HG03095 (cell line): ENCODE data around the gene PIM3.

ENCODE experiments used
- ATAC-seq: cut with Tn5 transposase; IDR thresholded peaks from one replicate; pipeline ENCODE4 v1.9.1; 2021; ENCODE audit warnings: moderate library complexity; ENCODE audit not compliant: unreplicated experiment

The PIM3 gene

GRCh38 chr22:49960159-49961004 lies at the start of gene PIM3:
TSS of gene PIM3 (plus strand) at chr22:49960772. CDS start at chr22:49960948, 176 bp downstream.
- peak; percentile 52 for ATAC-seq

DNA sequence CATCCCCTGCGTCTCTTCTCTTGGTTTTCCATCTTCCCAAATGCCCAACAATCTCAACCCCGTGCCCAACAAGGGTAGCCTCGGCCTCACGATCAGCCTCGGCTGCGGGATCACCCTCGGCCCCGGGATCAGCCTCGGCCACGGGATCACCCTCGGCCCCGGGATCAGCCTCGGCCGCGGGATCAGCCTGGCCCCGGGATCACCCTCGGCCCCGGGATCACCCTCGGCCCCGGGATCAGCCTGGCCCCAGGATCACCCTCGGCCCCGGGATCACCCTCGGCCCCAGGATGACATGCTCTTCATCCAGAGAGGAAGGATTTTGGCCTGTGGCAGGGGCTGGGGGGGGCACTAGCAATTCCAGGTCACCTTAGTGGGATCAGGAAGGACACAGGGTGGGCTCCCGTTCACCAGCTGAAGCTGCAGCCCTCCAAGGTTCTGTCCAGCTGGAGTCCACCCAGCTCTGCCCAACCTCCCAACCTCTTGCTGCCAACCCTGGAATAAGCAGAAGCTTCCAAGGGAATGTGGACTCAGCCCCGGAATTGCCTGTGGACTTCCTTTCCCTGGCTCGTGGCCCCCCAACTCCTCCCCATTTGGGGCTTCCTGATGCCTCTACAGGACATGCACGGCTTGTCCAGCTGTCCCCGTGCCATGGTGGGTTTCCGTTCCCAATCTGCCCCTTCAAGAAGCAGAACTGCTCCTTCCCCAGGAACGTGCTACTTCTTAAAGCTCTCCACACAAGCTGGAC lies 48.5 kb upstream of the PIM3 start:
- no peak for ATAC-seq

DNA sequence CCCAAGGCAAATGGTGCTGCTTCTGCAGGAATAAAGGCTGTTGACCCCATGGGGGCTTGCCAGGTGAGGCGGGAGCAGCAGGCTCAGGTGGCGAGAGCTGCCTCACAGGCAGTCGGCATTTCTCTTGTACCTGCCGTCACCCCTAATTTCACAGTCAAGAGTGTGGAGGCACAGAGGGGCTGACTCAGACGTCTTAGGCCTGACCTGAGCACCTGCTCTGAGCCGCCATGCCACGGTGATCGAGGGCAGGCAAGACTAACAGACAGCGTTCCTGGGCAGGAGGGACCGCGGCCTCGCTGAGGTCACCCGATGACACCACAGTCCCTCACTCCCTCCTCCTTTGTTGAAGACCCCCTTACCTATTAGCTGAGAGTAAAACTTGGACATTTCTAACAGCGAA lies 47.5 kb upstream of the PIM3 start:
- ATAC-seq: no peak

DNA sequence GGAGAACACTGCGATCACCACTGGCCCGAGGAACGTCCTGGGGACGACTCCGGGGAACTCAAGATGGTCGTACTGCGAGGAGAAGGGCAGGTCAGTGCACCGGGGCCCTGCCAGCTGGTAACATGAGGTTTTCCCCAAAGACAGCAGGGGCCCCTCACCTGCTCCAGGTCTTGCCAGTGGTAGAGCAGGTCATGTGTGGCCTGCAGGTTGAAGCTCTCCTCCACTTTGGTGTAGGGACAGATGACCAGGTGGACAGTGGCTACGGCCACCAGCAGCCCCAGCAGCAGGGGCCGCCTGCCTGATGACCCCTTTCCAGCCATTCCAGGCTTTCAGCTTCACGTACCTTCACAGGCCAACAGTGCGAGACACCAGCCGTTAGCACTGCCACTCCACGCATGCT lies 47.1 kb upstream of the PIM3 start:
- no peak for ATAC-seq

- no peak for ATAC-seq
Measured at GRCh38 chr22:49914256-49914655, 46.3 kb upstream of the PIM3 start.

DNA sequence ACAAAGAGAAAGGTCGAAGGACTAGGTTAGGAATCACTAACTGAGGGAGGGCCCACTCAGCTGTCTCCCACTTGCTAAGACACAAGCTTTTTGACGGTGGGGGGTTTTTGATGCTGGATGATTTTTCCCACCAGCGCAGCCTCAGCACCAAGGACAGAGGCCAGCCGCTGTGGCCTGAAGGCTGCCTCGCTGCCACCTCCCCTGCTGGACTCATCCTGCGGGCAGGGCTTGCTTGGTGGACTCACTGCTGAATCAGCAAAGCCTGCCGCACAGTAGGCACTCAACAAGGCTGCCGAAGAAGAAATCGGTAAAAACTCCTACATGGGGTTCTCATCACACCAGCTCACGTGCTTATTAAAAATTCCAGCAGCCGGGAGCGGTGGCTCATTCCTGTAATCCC lies 45.0 kb upstream of the PIM3 start:
- no peak for ATAC-seq

DNA sequence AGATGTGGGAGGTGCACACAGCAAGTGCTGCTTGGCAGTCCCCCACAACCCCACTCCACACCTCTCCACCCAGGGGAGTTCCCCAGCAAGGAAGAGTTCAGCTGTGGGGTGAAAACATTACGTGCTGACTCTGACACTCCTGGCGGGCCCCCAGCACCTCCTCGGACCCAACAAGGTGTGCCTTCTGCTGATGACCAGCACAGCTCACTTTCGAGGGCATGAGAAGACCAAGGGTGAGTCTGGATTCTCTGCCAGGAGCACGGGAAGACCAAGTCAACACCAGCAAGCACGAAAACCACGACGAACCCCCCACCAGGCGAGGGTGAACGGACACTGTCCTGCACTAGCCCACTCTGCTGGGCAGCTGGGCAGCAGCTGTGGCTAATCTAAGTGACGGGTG lies 43.7 kb upstream of the PIM3 start:
- ATAC-seq: no peak

DNA sequence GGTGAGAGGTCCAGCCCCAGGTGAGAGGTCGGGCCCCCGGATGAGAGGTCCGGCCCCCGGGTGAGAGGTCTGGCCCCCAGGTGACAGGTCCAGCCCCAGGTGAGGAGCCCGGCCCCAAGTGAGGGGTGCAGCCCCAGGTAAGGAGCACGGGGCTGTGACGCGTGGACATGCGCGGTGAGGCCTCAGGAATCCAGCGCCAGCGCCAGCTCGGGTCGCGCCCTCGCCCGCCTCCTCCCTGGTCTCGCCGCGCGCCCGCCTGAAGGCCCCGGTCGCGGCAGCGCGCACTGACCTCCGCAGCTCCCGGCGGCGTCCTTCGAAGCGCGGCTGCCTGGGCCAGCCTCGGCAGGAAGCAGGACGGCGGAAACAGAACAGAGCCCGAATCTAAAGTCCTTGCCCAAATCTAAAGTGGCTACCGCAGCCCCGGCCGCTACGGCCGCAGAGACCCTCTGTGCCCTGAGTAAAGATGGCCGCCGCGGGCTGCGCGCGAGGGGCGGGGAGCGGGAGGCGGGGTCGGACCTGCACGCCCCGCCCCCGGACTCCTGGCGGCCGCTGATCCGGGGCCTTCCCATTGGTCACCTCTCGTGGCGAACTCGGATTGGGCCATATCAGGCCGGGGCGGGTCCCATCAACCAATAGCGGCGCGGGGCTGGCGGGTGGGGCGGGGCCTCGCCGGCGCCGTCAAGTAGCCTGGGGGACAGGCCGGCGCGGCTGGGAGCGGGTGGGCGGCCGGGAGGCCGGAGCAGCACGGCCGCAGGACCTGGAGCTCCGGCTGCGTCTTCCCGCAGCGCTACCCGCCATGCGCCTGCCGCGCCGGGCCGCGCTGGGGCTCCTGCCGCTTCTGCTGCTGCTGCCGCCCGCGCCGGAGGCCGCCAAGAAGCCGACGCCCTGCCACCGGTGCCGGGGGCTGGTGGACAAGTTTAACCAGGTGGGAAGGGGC lies 42.3 kb upstream of the PIM3 start, which contains the start of the genes ALG12 and CRELD2:
Gene ALG12, minus strand, starts transcription at position 465 of the 937 bp plus-strand sequence. CDS start 4,673 bp downstream, outside the sequence.
Gene CRELD2, plus strand, starts transcription at position 661 of the 937 bp plus-strand sequence. Its CDS starts 136 bp downstream, at position 797.
- ATAC-seq: peak; percentile 85

DNA sequence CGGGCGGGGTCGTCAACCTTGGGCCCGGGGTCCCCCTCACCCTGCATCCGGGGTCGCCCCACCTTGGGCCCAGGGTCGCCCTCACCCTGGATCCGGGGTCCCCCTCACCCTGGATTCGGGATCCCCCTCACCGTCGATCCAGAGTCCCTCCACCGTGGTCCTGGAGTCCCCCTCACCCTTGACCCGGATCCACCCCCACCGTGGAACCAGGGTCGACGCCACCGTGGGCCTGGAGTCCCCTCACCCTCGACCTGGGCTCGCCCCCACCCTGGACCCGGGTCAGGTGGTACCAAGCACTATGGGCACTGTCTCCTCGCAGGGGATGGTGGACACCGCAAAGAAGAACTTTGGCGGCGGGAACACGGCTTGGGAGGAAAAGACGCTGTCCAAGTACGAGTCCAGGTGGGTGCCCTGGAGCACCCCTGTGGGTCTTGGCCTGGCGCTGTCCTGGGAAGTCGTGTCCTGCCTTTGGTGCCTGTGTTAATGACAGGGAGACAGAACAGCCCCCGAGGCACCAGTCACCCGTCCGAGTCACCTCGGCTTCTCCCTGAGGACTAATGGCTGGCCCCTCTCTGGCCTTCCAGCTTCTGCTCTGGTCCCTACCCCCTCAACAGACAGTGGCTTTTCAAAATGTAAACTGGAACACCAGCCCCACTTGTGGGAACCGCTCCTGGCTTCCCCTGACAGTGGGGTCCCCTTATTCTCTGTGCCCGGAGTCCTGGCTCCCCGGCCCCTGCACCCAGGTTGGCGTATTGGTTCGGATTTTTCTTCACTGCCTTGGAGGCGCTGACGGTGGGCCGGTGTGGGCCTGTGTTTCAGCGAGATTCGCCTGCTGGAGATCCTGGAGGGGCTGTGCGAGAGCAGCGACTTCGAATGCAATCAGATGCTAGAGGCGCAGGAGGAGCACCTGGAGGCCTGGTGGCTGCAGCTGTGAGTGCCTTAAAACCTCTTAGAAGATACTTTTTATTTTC lies 41.4 kb upstream of the PIM3 start:
- ATAC-seq: no peak

- ATAC-seq: no peak
Measured at GRCh38 chr22:49920859-49921258, 39.7 kb upstream of the PIM3 start.

DNA sequence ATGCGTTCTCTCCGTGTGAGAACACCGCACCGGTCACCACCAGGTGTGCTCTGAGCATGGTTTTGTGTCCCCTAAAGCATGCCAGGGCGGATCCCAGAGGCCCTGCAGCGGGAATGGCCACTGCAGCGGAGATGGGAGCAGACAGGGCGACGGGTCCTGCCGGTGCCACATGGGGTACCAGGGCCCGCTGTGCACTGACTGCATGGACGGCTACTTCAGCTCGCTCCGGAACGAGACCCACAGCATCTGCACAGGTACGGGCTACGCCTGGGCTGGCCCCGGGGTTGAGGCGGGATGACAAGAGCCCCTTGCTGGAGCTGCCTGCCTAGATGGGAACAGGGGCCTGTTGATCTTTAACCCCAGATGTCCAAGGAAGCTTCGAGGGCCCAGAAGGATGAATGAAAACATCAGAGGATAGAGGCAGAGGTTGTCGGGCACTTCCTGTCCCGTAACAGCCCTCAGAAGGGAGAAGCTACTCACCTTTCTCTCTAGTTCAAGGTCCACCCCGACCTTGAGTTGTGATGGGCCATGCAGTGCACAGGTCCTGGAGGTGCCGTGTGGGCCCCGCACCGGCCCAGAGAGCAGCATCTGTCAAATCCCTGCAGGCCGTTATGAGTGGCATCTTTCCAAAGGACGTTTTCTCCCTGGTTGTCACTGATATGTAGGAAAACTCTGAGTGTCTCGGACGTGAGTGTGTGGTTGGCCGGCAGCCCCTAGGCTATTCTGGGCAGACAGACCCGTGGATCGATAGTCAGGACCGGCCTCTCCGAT lies 38.9 kb upstream of the PIM3 start:
- no peak for ATAC-seq

GRCh38 chr22:49922484-49922883 lies 38.1 kb upstream of the PIM3 start:
- ATAC-seq: no peak

- ATAC-seq: no peak
Measured at GRCh38 chr22:49922926-49923325, 37.6 kb upstream of the PIM3 start.

GRCh38 chr22:49923445-49923844 lies 37.1 kb upstream of the PIM3 start:
- no peak for ATAC-seq

DNA sequence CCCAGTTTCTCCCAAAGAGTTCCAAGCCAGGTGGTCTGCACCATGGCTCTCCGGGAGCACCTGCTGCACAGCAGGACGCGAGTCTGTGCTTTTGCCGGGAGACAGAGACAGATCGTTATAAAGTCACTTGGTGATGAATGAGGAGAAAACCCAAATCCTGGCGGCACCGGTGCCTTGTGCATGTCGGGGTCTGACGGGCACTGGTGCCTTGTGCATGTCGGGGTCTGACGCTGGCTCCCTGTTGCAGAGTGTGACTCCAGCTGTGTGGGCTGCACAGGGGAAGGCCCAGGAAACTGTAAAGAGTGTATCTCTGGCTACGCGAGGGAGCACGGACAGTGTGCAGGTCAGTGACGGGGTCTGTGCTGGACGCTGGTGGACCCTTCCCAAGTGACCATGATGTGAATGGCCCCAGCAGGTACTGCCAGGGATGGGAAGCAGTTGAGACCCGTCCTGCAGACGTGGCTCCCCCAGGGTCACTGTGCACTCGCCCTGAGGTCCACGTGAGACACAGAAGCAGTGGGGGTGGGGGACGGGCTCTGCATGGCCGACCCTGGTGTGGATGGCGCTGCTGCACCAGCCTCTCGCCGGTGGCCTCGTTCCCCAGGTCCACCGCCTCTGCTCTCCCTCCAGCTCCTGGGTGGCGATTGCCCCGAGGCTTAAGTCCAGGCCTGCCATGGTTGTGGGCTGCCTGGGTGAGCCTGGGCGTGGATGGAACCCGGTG lies 36.3 kb upstream of the PIM3 start:
- ATAC-seq: no peak

DNA sequence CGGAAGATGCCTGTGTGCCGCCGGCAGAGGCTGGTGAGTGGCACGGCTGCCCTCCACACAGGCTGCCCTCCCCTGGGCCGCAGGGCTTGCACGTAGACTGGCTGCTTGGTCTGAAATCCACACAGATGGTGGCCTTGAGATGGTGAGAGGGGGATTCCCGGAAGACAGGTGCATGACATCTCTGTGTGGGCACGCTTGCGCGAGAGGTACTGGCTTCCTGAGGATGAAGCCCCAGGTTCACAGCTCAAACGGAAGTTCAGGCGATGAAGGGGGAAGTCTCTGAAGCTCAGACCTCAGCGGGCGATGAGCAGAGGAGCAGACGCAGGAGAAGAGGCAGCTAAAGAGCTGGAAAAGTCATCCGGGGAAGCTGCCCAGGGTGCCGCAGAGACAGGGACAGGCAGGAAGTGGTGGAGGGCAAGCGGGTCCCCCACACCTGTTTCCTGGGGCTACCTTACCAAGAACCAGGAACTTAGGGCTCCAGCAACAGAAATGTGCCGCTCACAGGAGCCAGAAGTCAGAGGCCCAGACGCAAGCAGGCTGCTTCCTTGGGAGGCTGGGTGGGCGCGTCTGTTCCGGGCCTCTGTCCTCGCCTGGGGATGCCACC lies 34.9 kb upstream of the PIM3 start:
- ATAC-seq: no peak

GRCh38 chr22:49926916-49927315 lies 33.7 kb upstream of the PIM3 start:
- no peak for ATAC-seq
